HepG2 (cell line): ENCODE data around the gene FGFR1OP2. TPM values are rescaled to one million over a fixed set of nuclear protein-coding genes. Genes with fewer than 3 reads are reported as not detected.

ENCODE experiments used
- ATAC-seq: fragments of 200-7000 bp; cut with Tn5 transposase; 3 replicates; pipeline ENCODE4 v1.9.1; 2020; ENCODE audit warnings: mild to moderate bottlenecking, moderate library complexity
- BruUV-seq: library from RNA; stranded (reverse); fragments of 400-500 nt; replicated peaks from 2 replicates; lab custom pipeline; 2021; lab: Mats Ljungman, UMichigan
- CTCF ChIA-PET: fragments of 300-600 bp; formaldehyde crosslinking; extraction: SDS; loops from one replicate; lab custom pipeline; 2021; ENCODE audit warnings: low total read pairs, inconsistent platforms, low intra/inter-chr PET ratio; lab: Yijun Ruan, JAX
- POLR2A ChIA-PET: fragments of 350-600 bp; sonication (Branson Sonifier 250); formaldehyde crosslinking; loops from one replicate; lab custom pipeline; 2020; ENCODE audit warnings: antibody characterized with exemption, inconsistent platforms; lab: Yijun Ruan, JAX
- DNase-seq: peaks from one replicate; pipeline ENCODE4 v3.0.0-alpha.2; 2015; ENCODE audit warnings: low spot score
- FAIRE-seq: peaks from 3 replicates; lab custom pipeline; 2011; peaks lifted over from hg19 to GRCh38; lab: Jason Lieb, UNC
- H2AFZ ChIP-seq: one replicate; pipeline ENCODE4 v1.6.1; 2011; ENCODE audit warnings: low read length, inconsistent platforms
- H3K27ac ChIP-seq: fragments of 300-600 bp; 3 replicates; pipeline ENCODE4 v1.8.0; 2011; ENCODE audit warnings: mixed run types, mild to moderate bottlenecking, mixed read lengths, low read length, inconsistent platforms; ENCODE audit not compliant: insufficient read depth; ENCODE audit errors: extremely low read length
- H3K27me3 ChIP-seq, 2 experiments: fragments of 200-600 bp in 1 of 2; 2 replicates in 1 of 2; 3 replicates in 1 of 2; pipeline versions ENCODE4 v1.6.0 to v1.8.0; 2011; ENCODE audit warnings: low read length in 2 of 2, mild to moderate bottlenecking in 2 of 2, moderate library complexity in 2 of 2, inconsistent platforms in 1 of 2; ENCODE audit not compliant: insufficient read depth in 2 of 2, control insufficient read depth in 1 of 2
- H3K36me3 ChIP-seq, 2 experiments: fragments of 200-600 bp in 1 of 2; replicated peaks in 1 of 2; 2 replicates in 1 of 2; 3 replicates in 1 of 2; pipeline versions ENCODE4 v1.5.1 to v1.8.0; 2011; ENCODE audit warnings: low read length in 2 of 2, inconsistent platforms in 1 of 2; ENCODE audit not compliant: insufficient read depth in 2 of 2, control insufficient read depth in 1 of 2
- H3K4me1 ChIP-seq: 2 replicates; pipeline ENCODE4 v1.5.1; 2012; ENCODE audit warnings: low read length, inconsistent platforms; ENCODE audit not compliant: insufficient read depth
- H3K4me2 ChIP-seq: 2 replicates; pipeline ENCODE4 v1.6.0; 2011; ENCODE audit warnings: low read depth, low read length, inconsistent platforms
- H3K4me3 ChIP-seq, 3 experiments: fragments of 200-600 bp in 1 of 3; sonication (generic), shearing (Covaris generic) in 1 of 3; replicated peaks in 1 of 3; 2 replicates each; pipeline ENCODE4 v1.5.1; 2011 to 2016; ENCODE audit warnings: low read length in 3 of 3, inconsistent platforms in 2 of 3, low read depth in 2 of 3, mild to moderate bottlenecking in 2 of 3, control low read depth in 1 of 3, mixed read lengths in 1 of 3; ENCODE audit not compliant: insufficient read depth in 1 of 3
- H3K79me2 ChIP-seq: one replicate; pipeline ENCODE4 v1.6.1; 2011; ENCODE audit warnings: low read length, inconsistent platforms; ENCODE audit not compliant: insufficient read depth
- H3K9ac ChIP-seq: 2 replicates; pipeline ENCODE4 v1.6.0; 2011; ENCODE audit warnings: mild to moderate bottlenecking, low read depth, low read length, inconsistent platforms; ENCODE audit not compliant: insufficient read depth
- H3K9me3 ChIP-seq: 2 replicates; pipeline ENCODE4 v1.5.1; 2012; ENCODE audit warnings: mild to moderate bottlenecking, low read length
- H4K20me1 ChIP-seq: 2 replicates; pipeline ENCODE4 v1.6.0; 2011; ENCODE audit warnings: inconsistent platforms, mild to moderate bottlenecking, low read length, moderate library complexity; ENCODE audit not compliant: insufficient read depth
- EEA1 ChIP-seq: sonication (generic); formaldehyde crosslinking; IDR thresholded peaks from 2 replicates; pipeline ENCODE4 v1.5.1; 2020; ENCODE audit warnings: mild to moderate bottlenecking, missing genetic modification reagents, borderline replicate concordance
- MAFF ChIP-seq: IDR thresholded peaks from 2 replicates; pipeline ENCODE4 v1.6.1; 2011; ENCODE audit warnings: low read depth, low read length, improper control_type of control experiment
- SMARCE1 ChIP-seq: fragments of 450-650 bp; IDR thresholded peaks from 2 replicates; pipeline ENCODE4 v1.6.1; 2017; ENCODE audit warnings: borderline replicate concordance
- SMC3 ChIP-seq: IDR thresholded peaks from 2 replicates; pipeline ENCODE4 v1.6.1; 2011; ENCODE audit warnings: low read length, improper control_type of control experiment
- UBTF ChIP-seq: sonication (generic); formaldehyde crosslinking; IDR thresholded peaks from 2 replicates; pipeline ENCODE4 v1.4.0; 2020; ENCODE audit warnings: mild to moderate bottlenecking, missing genetic modification reagents
- ZBTB7B ChIP-seq: sonication (generic); formaldehyde crosslinking; IDR thresholded peaks from 2 replicates; pipeline ENCODE4 v1.4.0; 2020; ENCODE audit warnings: missing genetic modification reagents
- ZNF256 ChIP-seq: sonication (generic); formaldehyde crosslinking; conservative IDR thresholded peaks from 2 replicates; pipeline ENCODE4 v1.4.0; 2020; ENCODE audit warnings: missing genetic modification reagents
- ZNF629 ChIP-seq: sonication (generic); formaldehyde crosslinking; conservative IDR thresholded peaks from 2 replicates; pipeline ENCODE4 v1.5.0; 2020; ENCODE audit warnings: missing genetic modification reagents
- WGBS: methylation state at CpG from one replicate; pipeline ENCODE4 v1.1.6; 2017; ENCODE audit warnings: low lambda C conversion rate; 5-methylcytosine and 5-hydroxymethylcytosine counted together
- in situ Hi-C: cut with HindIII; loops from 2 replicates; pipeline ENCODE4 v1.10.0; 2017; ENCODE audit warnings: low pct_unique_long_range_greater_than_20kb; ENCODE audit not compliant: extremely low pct_ligation_motif_present
- intact Hi-C: fragments of 100-400 bp; cut with micrococcal nuclease; formaldehyde crosslinking; loops from one replicate; pipeline ENCODE4 v1.10.0; 2022; ENCODE audit not compliant: unreplicated experiment
- polyA plus RNA-seq, 8 experiments: library from polyadenylated mRNA; depleted of rRNA in 3 of 8; stranded (reverse) in 7 of 8; unstranded in 1 of 8; fragments of >200 nt; fragmentation: Illumina TruSeq in 4 of 8; extraction: Trizol in 4 of 8; gene quantifications; 2 replicates each; pipeline versions ENCODE4 v1.2.1 to v1.2.3, GENCODE V29; 2011 to 2016; ENCODE audit warnings: low read depth in 4 of 8, missing spikeins in 1 of 8, mixed read lengths in 1 of 8; ENCODE audit not compliant: insufficient read depth in 1 of 8
- total RNA-seq, 5 experiments: library from RNA; depleted of rRNA; stranded (reverse); fragments of >200 nt; fragmentation: Illumina TruSeq; extraction: Trizol; gene quantifications; 2 replicates each; pipeline ENCODE4 v1.2.3, GENCODE V29; 2016; ENCODE audit warnings: low read depth in 1 of 5

The FGFR1OP2 gene
- total and polyA plus RNA-seq, 2 of the 13 experiments (the other 11 are each of a cell fraction or from before 2014, with no cell fraction given) = 18.3 to 38.1 TPM

- no peak for TF ChIP-seq UBTF (CRISPR knock-in tag)
- TF ChIP-seq SMC3 = no peak
- TF ChIP-seq EEA1 (CRISPR knock-in tag) = no peak
- no peak for TF ChIP-seq ZNF256
These were observed 63.9 kb downstream of the FGFR1OP2 start (continued) for GRCh38 chr12:27002141-27002540.

- CTCF ChIA-PET = no interaction called here
- Histone ChIP-seq H3K79me2 (peaks cover 42% of the 10 kb centered on the region), H3K36me3 (peaks cover 2 to 8% of the 10 kb centered on the region in 2 experiments), H3K4me1 (peaks cover 50% of the 10 kb centered on the region), H3K27me3 (no peaks in the 10 kb centered on the region), H3K27ac (no peak overlapping the region), H3K9ac (no peak overlapping the region), H4K20me1 (no peaks in the 10 kb centered on the region; the same call in 1 of the 2 replicates), H3K4me3 (no peak overlapping the region), H2AFZ (no peak overlapping the region), H3K4me2 (no peak overlapping the region), H3K9me3 (no peaks in the 10 kb centered on the region)
- TF ChIP-seq MAFF (no peak), SMARCE1 (no peak), ZNF629 (CRISPR knock-in tag) (peak; percentile 84), ZBTB7B (CRISPR knock-in tag) (no peak)
- 85% methylated on average over 6 of the region's 6 CpGs for WGBS
- intact Hi-C loops = loop anchor here (1.0 kb wide), 1 partner anchor 10 kb away; no protein-coding TSS in a partner anchor
- POLR2A ChIA-PET = no interaction called here
- DNase-seq (no peak), FAIRE-seq (no peak), ATAC-seq (no peak)
- BruUV-seq = no TSS peak
- in situ Hi-C loops = no loop called here
These were observed 65.4 kb downstream of the FGFR1OP2 start for GRCh38 chr12:27003421-27004381.
